SK-N-DZ (cell line): ENCODE data around the gene INO80C.
"Not testable (repeated sequence)": the region's sequence is repeated elsewhere in the genome, so short reads cannot be mapped to it uniquely, and the experiment has no call there.

Experiments used
- DNase-seq: peaks from one replicate; pipeline ENCODE4 v3.0.0-alpha.2; 2015; ENCODE audit warnings: low spot score

INO80C gene

DNA sequence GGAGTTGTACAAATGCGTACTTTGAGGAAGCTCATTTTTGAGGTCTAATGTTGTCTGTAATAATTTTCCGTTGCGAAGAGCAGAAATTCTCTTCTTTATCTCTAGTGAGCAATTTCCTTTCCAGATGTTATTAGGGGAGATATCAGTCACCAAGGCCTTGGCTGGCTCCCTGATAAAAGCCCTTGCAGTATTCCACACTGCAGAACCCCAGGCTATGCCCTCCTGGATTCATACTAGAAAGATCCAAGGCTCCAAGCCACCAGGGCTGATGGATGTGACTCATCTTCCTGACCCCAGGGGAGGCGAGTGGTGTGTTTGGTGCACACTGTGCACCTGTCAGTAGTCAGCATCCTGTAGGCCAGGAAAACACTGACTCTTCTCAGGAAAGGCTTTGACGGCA, 34.7 kb downstream of the INO80C start:
- no peak for DNase-seq

DNA sequence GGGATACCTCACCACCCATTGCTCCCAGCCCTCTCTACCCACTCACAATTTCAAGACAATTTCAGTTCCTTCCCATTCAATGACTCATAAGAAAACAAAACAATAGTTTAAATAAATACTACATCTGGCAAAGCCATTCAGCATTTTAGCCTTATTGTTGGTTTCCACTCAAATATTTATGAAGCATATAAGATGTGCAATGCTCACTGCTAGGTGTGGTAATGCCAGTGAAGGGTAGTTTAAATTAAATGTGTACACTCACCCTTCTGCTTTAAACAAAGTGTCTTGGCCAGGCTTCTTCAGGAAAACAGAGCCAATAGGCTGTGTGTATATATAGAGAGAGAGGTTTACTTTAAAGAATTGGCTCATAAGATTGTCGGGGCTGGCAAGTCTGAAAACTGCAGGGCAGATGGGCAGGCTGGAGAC, 37.0 kb downstream of the INO80C start:
- no peak for DNase-seq

DNA sequence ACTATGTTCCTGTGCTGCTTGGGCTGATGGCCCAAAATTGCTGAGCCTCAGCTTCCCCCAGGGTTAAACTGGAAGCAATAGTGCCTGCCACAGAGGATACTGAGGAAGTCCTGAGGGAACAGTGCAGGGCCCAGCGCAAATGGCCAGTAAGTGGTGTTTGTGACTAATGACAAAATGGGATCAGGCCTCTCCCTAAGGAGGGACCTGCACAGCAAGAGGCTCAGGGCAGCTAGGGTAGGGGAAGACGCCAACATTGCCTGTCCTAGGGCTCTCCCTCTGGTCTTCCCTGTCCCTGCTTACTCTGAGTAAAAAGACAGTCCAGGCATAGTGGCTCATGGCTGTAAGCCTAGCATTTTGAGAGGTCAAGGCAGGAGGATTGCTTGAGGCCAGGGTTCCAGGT, 37.8 kb downstream of the INO80C start:
- DNase-seq, result no peak

DNA sequence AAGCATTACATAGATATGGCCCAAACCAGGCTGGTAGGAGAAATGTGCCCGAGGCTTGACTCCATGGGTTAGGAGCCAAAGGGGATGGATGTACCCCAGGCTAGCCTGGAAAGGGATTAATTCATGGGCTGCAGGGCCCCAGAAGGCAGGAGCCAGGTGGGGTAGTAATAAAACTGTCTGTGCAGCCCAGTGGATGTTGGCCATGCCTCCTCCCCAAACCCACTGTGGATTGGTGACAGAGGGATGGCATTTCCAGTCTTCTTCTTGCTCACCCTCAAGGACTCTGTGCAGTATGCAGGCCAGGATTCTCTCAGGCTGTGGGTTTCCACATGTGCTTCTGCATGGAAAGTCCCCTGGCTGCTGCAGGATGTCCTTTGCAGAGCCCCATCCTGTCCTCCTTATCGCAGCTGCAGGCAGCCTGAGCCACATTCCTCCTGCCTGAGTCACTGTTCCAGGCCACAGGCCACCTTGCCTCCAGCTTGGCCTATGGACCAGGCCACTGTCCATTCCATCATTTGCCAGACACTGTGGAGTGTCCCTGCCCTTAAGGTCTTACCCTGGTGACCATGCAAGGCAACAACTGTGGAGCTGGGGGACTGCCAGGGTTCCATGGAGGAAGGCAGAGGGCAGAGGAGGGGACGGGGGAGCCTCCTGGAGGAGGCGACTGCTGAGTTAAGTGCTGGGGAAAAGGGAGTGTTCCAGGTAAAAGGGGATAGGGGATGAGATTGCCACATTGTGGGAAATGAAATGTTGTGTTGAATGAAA, 38.9 kb downstream of the INO80C start:
- DNase-seq, result no peak

DNA sequence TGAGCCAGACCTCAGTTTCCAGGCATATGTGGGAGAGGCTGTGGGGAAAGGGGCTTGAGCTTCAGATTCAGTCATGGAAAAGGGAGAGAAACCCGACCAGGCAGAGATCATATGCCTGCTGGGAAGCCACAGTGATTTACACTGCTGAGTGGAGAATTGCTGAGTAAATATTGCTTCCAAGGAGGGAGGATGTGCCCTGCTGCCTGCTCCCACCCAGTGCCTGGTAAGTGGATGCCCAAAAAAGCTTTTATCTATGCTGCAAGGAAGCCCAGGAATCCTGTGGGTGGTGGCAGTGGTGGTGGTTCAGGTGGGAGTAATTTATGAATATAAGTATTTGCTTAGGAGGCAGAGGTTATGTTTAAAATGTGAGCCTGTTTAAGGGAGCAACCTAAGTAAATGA, 39.5 kb downstream of the INO80C start:
- DNase-seq, result no peak

DNA sequence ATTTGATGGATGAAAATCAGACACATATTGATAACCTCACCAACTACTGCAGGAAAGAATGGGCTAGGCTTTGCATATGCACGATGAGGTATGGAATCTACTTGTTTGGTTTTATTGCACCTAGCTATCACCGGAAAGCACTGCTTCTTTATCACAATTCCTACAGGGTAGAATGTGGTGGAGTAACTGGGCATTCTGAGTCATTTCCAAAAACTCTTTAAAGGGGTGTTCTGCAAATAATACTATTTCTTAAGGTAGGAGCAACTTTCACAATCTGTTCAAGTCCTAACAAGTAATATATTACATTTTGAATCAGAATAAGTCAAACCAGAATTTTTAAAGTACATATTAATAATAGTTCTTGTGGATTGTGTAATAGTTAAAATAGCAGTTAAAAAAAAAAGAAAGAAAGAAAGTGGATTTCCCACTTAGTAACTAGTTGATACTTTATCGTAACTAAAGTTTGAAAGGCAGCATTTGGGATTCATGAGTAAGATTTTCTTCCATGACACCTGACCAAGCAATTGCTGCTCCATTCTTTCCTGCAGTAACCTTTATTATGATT, 40.5 kb downstream of the INO80C start:
- DNase-seq, result no peak

DNA sequence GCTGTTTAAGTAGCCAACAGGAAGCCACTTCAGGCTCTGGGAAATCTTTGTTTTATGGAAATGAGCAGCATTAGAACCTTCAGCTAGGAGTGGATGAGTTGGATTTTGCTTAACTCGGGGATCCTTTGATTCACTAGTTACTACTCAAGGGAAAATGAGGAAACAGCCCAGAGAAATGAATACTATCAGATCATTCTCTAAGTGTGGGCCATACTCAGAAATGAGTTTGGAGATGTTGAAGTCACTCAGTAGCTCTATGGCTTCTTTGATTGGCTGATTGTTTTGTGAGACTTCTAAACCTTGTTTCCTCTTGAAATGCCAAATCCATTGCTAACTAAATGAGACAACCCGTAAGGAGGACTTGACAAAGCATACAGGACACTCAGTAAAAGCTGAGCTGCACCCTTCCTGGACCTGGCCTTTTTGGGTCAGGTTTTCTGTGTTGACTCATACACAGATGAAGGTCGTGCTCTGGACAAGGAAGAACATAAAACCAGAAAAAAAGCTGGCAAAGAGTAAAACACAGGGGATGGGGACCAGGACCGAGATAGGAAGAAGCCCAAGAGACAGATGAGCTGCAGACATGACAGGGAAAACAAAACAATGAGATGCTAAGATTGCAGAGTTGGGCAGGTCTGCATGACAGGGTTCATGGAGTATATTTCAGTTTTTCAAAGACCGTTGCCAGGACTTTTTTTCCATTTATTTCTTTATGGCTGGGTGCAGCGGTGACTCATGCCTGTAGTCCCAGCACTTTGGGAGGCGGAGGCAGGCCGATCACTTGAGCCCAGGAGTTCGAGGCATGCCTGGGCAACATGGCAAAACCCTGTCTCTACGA, 41.6 kb downstream of the INO80C start:
- no peak for DNase-seq

DNA sequence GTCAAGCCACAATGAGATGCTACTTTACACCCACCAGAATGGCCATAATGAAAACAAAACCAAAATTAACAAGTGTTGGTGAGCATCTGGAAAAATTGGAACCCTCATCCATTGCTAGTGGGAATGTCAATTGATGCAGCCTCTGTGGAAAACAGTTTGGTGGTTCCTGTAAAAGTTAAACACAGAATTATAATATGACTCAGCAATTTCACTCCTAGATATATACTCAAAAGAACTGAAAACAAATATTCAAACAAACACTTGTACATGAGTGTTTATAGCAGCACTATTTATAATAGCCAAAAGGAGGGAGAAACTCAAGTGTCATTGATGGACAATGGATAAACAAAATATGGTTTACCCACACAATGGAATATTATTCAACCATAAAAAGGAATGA, 43.0 kb downstream of the INO80C start:
- no peak for DNase-seq

DNA sequence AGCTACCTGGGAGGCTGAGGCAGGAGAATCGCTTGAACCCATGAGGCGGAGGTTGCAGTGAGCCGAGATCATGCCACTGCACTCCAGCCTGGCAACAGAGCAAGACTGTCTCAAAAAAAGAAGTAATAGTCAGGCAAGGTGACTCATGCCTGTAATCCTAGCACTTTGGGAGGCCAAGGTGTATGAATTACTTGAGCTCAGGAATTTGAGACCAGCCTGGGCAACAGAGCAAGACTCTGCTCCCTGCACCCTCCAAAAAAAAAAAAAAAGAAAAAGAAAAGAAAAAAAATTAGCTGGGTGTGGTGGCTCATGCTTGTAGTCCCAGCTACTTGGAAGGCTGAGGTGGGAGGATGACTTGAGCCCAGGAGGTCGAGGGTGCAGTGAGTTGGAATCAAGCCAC, 44.7 kb downstream of the INO80C start:
- DNase-seq, result not testable (repeated sequence)

DNA sequence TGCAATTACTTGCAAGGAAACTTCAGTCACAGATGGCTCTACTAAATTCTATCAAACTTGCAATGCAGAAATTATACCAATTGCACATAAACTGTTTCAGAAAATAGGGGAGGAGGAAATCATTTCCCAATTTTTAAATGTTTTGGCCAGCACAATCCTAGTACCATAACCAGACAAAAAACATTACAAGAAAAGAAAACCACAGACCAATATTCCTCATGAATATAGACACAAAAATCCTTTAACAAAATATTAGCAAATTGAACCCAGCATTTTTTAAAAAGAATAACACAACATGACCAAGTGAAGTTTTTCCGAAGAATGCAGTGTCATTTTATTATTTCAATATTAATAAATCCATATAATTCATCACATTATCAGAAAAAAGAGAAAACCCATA, 45.8 kb downstream of the INO80C start:
- no peak for DNase-seq

DNA sequence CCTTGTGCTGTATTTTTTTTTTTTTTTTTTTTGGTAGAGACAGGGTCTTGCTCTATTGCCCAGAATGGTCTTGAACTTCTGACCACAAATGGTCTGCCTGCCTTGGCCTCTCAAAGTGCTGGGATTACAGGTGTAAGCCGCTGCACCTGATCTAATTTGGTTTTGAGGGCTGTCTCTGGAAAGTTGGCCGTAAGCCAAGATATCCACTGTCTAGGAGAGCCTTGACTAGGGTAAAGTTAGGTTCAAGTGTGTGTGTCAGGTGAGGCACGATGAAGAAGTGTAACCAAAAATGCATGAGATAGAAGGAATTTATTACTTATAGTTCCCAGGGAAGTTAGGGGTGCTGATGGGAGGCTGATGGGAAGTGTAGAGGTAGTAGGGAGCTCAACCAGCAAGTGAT, 46.7 kb downstream of the INO80C start:
- DNase-seq, result no peak

DNA sequence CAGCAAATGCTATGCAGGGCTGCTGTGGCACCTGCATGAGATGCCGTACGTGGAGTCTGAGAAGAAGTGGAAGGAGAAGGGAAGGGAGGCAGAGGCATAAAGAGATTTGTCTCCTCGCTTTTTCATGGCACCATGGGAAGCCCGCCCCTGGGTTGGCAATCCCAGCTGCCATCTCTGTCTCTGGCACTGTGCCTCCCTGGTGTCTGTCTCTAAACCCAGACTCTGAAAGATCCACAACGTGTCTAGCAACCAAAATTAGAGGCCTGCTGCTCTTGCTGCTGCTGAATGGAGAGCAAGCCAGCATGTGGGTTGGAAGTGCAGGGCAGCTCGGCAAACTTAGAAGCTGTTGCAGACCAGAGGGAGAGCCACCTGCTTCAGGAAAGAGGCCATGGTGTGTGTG, 53.1 kb downstream of the INO80C start:
- no peak for DNase-seq

DNA sequence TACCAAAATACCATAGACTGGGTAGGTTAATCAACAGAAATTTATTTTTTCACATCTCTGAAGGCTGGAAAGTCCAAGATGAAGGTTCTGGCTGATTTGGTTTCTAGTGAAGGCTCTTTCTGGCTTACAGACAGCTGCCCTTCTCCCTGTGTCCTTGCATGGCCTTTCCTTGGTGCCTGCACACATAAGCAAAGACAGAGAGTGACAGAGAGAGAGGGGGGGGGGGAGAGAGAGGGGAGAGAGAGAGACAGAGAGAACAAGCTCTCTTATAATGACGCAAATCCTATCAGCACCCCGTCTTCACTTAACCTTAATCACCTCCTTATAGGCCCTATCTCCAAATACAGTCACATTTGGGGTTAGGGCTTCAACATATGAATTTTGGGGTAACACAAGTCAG, 53.9 kb downstream of the INO80C start:
- DNase-seq, result no peak

DNA sequence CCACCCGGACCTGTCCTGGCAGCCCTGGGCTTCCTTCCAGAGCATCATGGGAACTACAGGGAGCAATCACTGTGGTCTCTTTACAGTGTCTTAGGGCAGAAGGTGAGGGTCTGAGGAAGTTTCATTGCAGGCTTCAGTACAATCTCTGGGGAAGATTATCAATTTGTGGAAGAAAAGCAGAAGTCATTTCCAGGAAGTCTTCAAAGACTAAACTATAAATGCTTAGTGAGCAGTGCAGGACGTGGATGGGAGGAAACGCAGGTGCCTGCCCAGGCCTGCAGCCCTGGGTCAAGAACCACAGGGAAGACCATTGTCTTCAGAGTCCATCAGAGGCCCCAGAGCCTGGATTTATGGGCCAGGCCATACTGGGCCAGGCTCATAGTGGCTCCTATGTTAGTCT, 54.3 kb downstream of the INO80C start:
- DNase-seq, result no peak

DNA sequence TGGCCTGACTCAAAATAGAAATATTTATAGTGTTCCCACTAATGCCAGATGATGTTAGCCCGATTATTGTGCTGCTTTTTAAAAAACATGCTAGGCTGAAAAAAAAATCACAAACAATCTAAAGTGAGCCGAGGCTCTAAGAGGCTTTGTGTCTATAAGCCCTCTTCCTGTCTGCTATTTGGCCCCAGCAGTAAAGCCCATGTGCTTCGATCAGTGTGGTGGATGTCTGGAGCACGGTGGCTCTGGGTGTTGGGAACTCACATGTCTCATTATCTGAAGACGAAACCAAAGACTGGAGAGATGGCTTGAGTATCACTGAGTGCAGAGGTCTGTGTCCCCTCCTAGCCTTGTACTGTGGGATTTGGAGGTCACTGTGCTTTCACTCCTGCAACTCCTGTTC, 55.1 kb downstream of the INO80C start:
- DNase-seq, result no peak

DNA sequence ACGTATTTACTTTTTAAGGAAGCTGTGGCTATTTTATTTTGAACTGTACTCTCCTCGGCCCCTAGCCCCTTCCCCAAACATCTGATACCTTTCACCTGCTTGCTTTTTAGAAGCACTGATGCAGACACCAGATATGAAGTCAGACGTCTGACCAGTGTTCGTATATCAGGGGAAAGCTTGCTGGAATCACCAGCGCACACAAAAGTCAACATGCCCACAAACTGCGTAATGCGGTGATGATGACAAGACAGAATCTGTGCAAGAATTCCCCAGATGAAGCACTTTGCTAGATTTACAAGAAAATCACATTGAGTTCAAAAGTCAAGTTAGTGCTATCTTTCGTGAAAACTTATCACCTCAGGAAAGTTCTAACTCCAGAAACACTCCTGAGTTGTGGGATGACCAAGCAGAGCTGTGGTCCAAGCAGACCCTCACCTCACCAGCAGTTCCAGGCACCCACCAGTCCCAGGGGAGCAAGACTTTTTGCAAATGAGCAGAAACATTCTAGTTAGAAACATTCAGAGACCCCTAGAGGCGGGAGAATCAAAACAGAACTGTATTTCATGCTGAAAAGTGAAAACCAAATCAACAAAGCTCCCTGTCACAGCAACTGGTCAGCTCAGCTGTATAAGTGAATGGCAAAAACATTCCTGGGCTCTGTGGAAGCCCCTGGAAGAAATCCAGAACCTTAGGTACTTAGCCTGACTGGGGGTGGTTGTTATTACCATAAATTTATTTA, 55.7 kb downstream of the INO80C start:
- DNase-seq, result peak; percentile 16

DNA sequence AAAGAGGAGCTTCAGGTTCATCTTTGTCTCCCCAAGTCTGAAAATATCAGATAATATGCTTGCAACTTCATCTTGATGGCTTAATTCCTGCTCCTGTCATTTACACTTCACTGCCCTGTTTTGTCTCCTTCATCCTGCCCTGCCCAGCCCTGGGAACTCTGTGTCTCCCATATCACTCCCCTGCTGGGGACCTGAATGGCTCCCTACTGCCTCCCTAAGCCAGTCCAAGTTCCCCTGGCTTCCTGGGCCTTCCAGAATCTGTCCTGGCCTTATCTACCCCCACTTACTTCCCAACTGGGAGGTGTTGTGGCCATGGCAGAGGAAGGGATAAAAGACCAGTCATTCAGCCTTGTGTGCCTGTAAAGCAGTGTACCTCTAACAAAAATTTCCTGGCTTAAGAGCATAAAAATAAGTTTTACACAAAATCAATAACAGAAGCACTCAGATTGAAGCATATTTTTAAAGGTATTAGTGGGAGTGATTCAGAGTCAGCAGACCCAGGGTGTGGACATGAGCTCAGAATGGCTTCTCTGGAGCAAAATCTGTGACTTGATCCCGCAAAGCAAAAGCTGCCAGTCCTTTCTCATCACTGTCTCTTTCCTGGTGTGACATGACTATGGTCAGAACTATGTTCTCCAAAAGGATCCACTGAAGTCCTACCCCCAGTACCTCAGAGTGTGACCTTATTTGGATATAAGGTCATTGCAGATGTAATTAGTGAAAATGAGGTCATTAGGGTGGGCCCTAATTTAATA, 59.1 kb downstream of the INO80C start:
- peak; percentile 17 for DNase-seq

DNA sequence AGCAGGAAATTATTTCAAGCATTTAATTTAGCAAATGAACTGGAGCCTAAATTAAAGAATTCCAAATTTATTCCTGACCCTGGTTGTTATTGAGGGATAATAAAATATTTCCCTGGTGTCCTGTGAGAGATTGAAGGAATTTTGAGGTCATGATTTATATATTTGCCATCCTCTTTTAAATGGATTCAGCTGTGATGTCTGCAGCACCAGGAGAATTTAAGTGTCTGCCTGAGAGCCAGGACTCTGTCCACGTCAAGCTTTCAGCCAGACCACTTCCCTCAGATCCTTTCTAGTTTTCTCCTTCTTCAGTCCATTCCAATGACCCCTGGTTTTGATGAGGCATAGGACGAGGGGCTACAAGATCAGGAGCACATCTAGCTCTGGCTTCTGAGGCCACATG, 59.9 kb downstream of the INO80C start:
- no peak for DNase-seq

DNA sequence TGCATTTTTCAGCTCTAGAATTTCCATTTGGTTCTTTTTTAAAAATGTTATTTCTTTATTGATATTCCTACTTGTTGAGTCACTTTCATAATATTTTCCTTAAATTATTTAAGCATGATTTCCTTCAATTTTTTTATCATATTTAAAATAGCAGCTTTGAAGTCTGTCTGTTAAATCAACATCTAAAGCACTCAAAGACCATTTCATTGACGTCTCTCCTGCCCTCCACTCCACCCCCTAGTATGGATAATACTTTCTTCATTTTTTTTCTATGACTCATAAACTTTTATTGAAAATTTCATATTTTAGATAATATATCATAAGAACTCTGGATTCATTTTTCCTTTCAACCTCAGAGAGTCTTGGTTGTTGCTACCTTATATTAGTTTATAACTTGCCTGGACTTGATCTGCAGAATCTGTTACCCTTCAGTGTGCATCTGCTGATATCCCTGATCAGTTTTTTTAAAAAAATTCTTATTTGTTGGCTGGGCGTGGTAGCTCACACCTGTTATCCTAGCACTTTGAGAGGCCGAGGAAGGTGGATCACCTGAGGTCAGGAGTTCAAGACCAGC, 61.6 kb downstream of the INO80C start:
- no peak for DNase-seq

DNA sequence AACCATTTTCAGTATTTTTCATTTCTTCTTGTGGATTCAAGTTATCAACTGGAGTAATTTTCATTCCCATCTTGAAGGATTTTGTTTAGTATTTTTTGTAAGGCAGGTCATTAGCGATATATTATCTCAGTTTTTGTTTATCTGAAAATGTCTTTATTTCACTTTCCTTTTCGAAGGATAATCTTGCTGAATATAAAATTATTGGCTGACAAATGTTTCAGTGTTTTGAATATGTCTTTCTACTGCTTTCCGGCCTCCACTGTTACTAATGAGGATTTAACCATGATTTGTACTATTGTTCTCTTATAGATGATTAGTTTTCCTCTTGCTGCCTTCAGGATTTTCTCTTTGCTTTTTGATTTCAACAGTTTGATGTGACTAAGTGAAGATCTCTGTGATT, 62.4 kb downstream of the INO80C start:
- no peak for DNase-seq

DNA sequence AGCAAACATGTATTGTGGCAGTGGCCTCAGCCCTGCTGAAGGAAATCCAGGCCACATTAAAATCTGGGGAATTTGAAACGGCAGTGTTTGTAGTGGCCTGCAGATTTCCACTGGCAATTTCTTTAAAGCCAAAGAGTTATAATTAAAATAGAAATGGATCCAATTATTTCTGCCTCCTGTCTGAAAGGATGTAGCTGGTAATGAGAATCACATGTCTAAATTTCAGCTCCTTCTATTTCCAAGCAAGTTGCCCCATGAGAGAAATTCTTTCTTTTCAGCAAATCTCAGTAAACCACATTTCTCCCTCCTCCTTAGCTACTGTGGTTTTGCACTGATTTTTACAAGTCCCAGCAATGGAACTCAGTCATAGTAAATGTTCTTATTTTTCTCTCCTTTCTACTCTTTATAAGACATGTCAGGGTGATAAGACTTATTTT, 65.2 kb downstream of the INO80C start:
- DNase-seq, result no peak
